Nephron progenitor cell (in vitro differentiated cells): ENCODE results near the gene KRTAP12-4.
"Not testable (repeated sequence)": the region's sequence is repeated elsewhere in the genome, so short reads cannot be mapped to it uniquely, and the experiment has no call there.

Experiments
- DNase-seq: peaks from one replicate; pipeline ENCODE4 v3.0.0; 2021
- H3K27ac Mint-ChIP-seq: 2 replicates; pipeline ENCODE4 v1.8.0; 2021; ENCODE audit warnings: mild to moderate bottlenecking, moderate library complexity, mixed read lengths
- H3K27me3 Mint-ChIP-seq: 2 replicates; pipeline ENCODE4 v1.8.0; 2021; ENCODE audit warnings: mild to moderate bottlenecking, low read depth, mixed read lengths; ENCODE audit not compliant: poor library complexity
- H3K36me3 Mint-ChIP-seq: 2 replicates; pipeline ENCODE4 v1.8.0; 2021; ENCODE audit warnings: low read depth, mixed read lengths
- H3K4me1 Mint-ChIP-seq: 2 replicates; pipeline ENCODE4 v1.8.0; 2021; ENCODE audit warnings: mixed read lengths
- H3K4me3 Mint-ChIP-seq: 2 replicates; pipeline ENCODE4 v1.8.0; 2021; ENCODE audit warnings: mild to moderate bottlenecking, moderate library complexity, mixed read lengths
- H3K9me3 Mint-ChIP-seq: 2 replicates; pipeline ENCODE4 v1.8.0; 2021; ENCODE audit warnings: mild to moderate bottlenecking, moderate library complexity, mixed read lengths
- CTCF ChIP-seq: fragments of 200-600 bp; sonication (generic); IDR thresholded peaks from 2 replicates; pipeline ENCODE4 v1.5.0; 2021; ENCODE audit warnings: antibody characterized with exemption

KRTAP12-4 gene

GRCh38 chr21:44644878-44645277 lies 9.6 kb downstream of the KRTAP12-4 start:
- H3K9me3 Mint-ChIP-seq: peaks cover 66% of the 10 kb centered on the region
- no peak overlapping the region for H3K4me3 Mint-ChIP-seq
- H3K27ac Mint-ChIP-seq: no peak overlapping the region
- peaks cover 12% of the 10 kb centered on the region for H3K36me3 Mint-ChIP-seq
- DNase-seq: no peak
- peaks cover 19% of the 10 kb centered on the region for H3K4me1 Mint-ChIP-seq
- H3K27me3 Mint-ChIP-seq: peaks cover 12% of the 10 kb centered on the region
- no peak for TF ChIP-seq CTCF

- Mint-ChIP-seq H3K4me1 (peaks cover 19% of the 10 kb centered on the region), H3K36me3 (peaks cover 12% of the 10 kb centered on the region), H3K4me3 (no peak overlapping the region), H3K27me3 (peaks cover 12% of the 10 kb centered on the region), H3K27ac (no peak overlapping the region), H3K9me3 (peaks cover 68% of the 10 kb centered on the region)
- TF ChIP-seq CTCF: no peak
- DNase-seq: no peak
These were observed 10.6 kb downstream of the KRTAP12-4 start for GRCh38 chr21:44643741-44644310.

- Mint-ChIP-seq H3K27ac (no peak overlapping the region), H3K9me3 (peaks cover 58% of the 10 kb centered on the region), H3K4me3 (no peak overlapping the region), H3K36me3 (peaks cover 12% of the 10 kb centered on the region), H3K4me1 (peaks cover 10% of the 10 kb centered on the region), H3K27me3 (peaks cover 6% of the 10 kb centered on the region)
- DNase-seq: no peak
- no peak for TF ChIP-seq CTCF
These were observed 13.7 kb downstream of the KRTAP12-4 start for GRCh38 chr21:44640761-44641160.

- H3K27ac Mint-ChIP-seq: no peak overlapping the region
These were observed 15.2 kb downstream of the KRTAP12-4 start for GRCh38 chr21:44639331-44639655.

GRCh38 chr21:44638506-44639330 lies 15.7 kb downstream of the KRTAP12-4 start:
- Mint-ChIP-seq H3K4me1 (peaks cover 10% of the 10 kb centered on the region), H3K9me3 (peaks cover 49% of the 10 kb centered on the region)
- not testable (repeated sequence) for H3K27ac Mint-ChIP-seq, DNase-seq, H3K4me3 Mint-ChIP-seq, H3K36me3 Mint-ChIP-seq, H3K27me3 Mint-ChIP-seq

More at GRCh38 chr21:44639331-44639655, 15.2 kb downstream of the KRTAP12-4 start:
- Mint-ChIP-seq H3K4me1 (peaks cover 10% of the 10 kb centered on the region), H3K36me3 (peaks cover 3% of the 10 kb centered on the region), H3K4me3 (no peak overlapping the region), H3K27me3 (peaks cover 6% of the 10 kb centered on the region), H3K9me3 (peaks cover 49% of the 10 kb centered on the region)
- TF ChIP-seq CTCF: no peak
- no peak for DNase-seq

- H3K4me1 Mint-ChIP-seq: peaks cover 10% of the 10 kb centered on the region
- not testable (repeated sequence) for H3K36me3 Mint-ChIP-seq, H3K4me3 Mint-ChIP-seq, DNase-seq, H3K27me3 Mint-ChIP-seq, H3K27ac Mint-ChIP-seq
- H3K9me3 Mint-ChIP-seq: peaks cover 49% of the 10 kb centered on the region
These were observed 16.6 kb downstream of the KRTAP12-4 start for GRCh38 chr21:44637851-44638348.
